Neutrophil (primary cell): Measurements from ENCODE around the gene UBE2H.

ENCODE experiments used
- H3K27ac ChIP-seq: fragments of 200-600 bp; sonication (generic); 2 replicates; pipeline ENCODE4 v1.5.1; 2016; ENCODE audit warnings: mild to moderate bottlenecking, moderate library complexity
- H3K27me3 ChIP-seq: fragments of 200-600 bp; sonication (generic); 2 replicates; pipeline ENCODE4 v1.6.0; 2016; ENCODE audit warnings: mild to moderate bottlenecking
- H3K36me3 ChIP-seq: fragments of 200-600 bp; sonication (generic); 2 replicates; pipeline ENCODE4 v1.5.1; 2017
- H3K4me1 ChIP-seq, 2 experiments: fragments of 200-600 bp in 1 of 2; sonication (generic) in 1 of 2; 1 replicate in 1 of 2; 2 replicates in 1 of 2; pipeline versions ENCODE4 v1.5.1 to v1.6.1; 2013 to 2016; ENCODE audit warnings: low read depth in 1 of 2, low read length in 1 of 2, mild to moderate bottlenecking in 1 of 2, moderate library complexity in 1 of 2; ENCODE audit not compliant: control insufficient read depth in 1 of 2, insufficient read depth in 1 of 2
- H3K4me3 ChIP-seq, 2 experiments: fragments of 200-600 bp in 1 of 2; sonication (generic) in 1 of 2; 1 replicate in 1 of 2; 2 replicates in 1 of 2; pipeline ENCODE4 v1.5.1; 2013 to 2016; ENCODE audit warnings: low read depth in 1 of 2, low read length in 1 of 2, mild to moderate bottlenecking in 1 of 2, moderate library complexity in 1 of 2
- H3K9me3 ChIP-seq: fragments of 200-600 bp; sonication (generic); 2 replicates; pipeline ENCODE4 v1.5.1; 2016
- CTCF ChIP-seq: fragments of 200-600 bp; sonication (generic); IDR thresholded peaks from 2 replicates; pipeline ENCODE4 v1.5.1; 2016; ENCODE audit warnings: antibody characterized with exemption

UBE2H gene

GRCh38 chr7:129886167-129886817 lies 66.5 kb downstream of the UBE2H start:
- Histone ChIP-seq H3K27ac (no peak overlapping the region), H3K27me3 (no peaks in the 10 kb centered on the region), H3K9me3 (no peaks in the 10 kb centered on the region), H3K36me3 (peaks cover 4% of the 10 kb centered on the region), H3K4me3 (no peak overlapping the region), H3K4me1 (no peaks in the 10 kb centered on the region)
- TF ChIP-seq CTCF, result no peak

GRCh38 chr7:129884495-129884894 lies 68.3 kb downstream of the UBE2H start:
- Histone ChIP-seq H3K4me3 (no peak overlapping the region), H3K27ac (no peak overlapping the region), H3K27me3 (no peaks in the 10 kb centered on the region), H3K36me3 (peaks cover 4% of the 10 kb centered on the region), H3K9me3 (no peaks in the 10 kb centered on the region), H3K4me1 (no peaks in the 10 kb centered on the region)
- no peak for TF ChIP-seq CTCF

GRCh38 chr7:129883151-129883550 lies 69.6 kb downstream of the UBE2H start:
- Histone ChIP-seq H3K27ac (no peak overlapping the region), H3K36me3 (peaks cover 12% of the 10 kb centered on the region), H3K4me3 (no peak overlapping the region), H3K27me3 (no peaks in the 10 kb centered on the region), H3K9me3 (no peaks in the 10 kb centered on the region), H3K4me1 (peaks cover 0 to under 1% of the 10 kb centered on the region in 2 experiments)
- no peak for TF ChIP-seq CTCF

- Histone ChIP-seq H3K4me1 (peaks cover 6 to 7% of the 10 kb centered on the region in 2 experiments), H3K36me3 (peaks cover 12% of the 10 kb centered on the region), H3K27me3 (no peaks in the 10 kb centered on the region), H3K9me3 (no peaks in the 10 kb centered on the region), H3K27ac (no peak overlapping the region), H3K4me3 (no peak overlapping the region)
- TF ChIP-seq CTCF, result no peak
These were observed 70.2 kb downstream of the UBE2H start for GRCh38 chr7:129882531-129882930.

GRCh38 chr7:129877146-129877792 lies 75.5 kb downstream of the UBE2H start:
- Histone ChIP-seq H3K27me3 (no peaks in the 10 kb centered on the region), H3K4me1 (peaks cover 24% of the 10 kb centered on the region in 2 experiments), H3K27ac (peak overlapping the region; percentile 73), H3K36me3 (peaks cover 8% of the 10 kb centered on the region), H3K4me3 (no peak overlapping the region), H3K9me3 (no peaks in the 10 kb centered on the region)
- TF ChIP-seq CTCF, result no peak
